ENCODE data around the gene GRXCR2.
"Not testable (repeated sequence)": the region's sequence is repeated elsewhere in the genome, so short reads cannot be mapped to it uniquely, and the experiment has no call there.

The GRXCR2 gene

GRCh38 chr5:145872914-145873313 is at the start of gene GRXCR2:
Gene GRXCR2 (minus strand): TSS chr5:145873014. CDS start chr5:145872968, 46 bp downstream.
- no peak for DNase-seq (ENCODE audit: low spot score)

GRCh38 chr5:145922059-145922458 is 49.2 kb upstream of the GRXCR2 start:
- DNase-seq (ENCODE audit: low spot score) = no peak

GRCh38 chr5:145921211-145921610 is 48.4 kb upstream of the GRXCR2 start:
- no peak for DNase-seq (ENCODE audit: low spot score)

- no peak for DNase-seq (ENCODE audit: low spot score)
Measured at GRCh38 chr5:145920542-145921210, 47.9 kb upstream of the GRXCR2 start.

GRCh38 chr5:145919413-145919812 is 46.6 kb upstream of the GRXCR2 start:
- no peak for DNase-seq (ENCODE audit: low spot score)

GRCh38 chr5:145918397-145918796 is 45.6 kb upstream of the GRXCR2 start:
- no peak for DNase-seq (ENCODE audit: low spot score)

- DNase-seq (ENCODE audit: low spot score) = no peak
Measured at GRCh38 chr5:145917288-145917687, 44.5 kb upstream of the GRXCR2 start.

- no peak for DNase-seq (ENCODE audit: low spot score)
Measured at GRCh38 chr5:145915970-145916638, 43.3 kb upstream of the GRXCR2 start.

GRCh38 chr5:145913701-145914100 is 40.9 kb upstream of the GRXCR2 start:
- DNase-seq (ENCODE audit: low spot score) = no peak

- DNase-seq (ENCODE audit: low spot score) = no peak
Measured at GRCh38 chr5:145912594-145912993, 39.8 kb upstream of the GRXCR2 start.

- no peak for DNase-seq (ENCODE audit: low spot score)
Measured at GRCh38 chr5:145912019-145912418, 39.2 kb upstream of the GRXCR2 start.

GRCh38 chr5:145911164-145911563 is 38.4 kb upstream of the GRXCR2 start:
- DNase-seq (ENCODE audit: low spot score) = no peak

GRCh38 chr5:145908206-145908960 is 35.6 kb upstream of the GRXCR2 start:
- no peak for DNase-seq (ENCODE audit: low spot score)

- DNase-seq (ENCODE audit: low spot score) = no peak
Measured at GRCh38 chr5:145906401-145906800, 33.6 kb upstream of the GRXCR2 start.

GRCh38 chr5:145904743-145905142 is 31.9 kb upstream of the GRXCR2 start:
- DNase-seq (ENCODE audit: low spot score) = no peak

- DNase-seq (ENCODE audit: low spot score) = no peak
Measured at GRCh38 chr5:145903867-145904266, 31.1 kb upstream of the GRXCR2 start.

GRCh38 chr5:145903113-145903512 is 30.3 kb upstream of the GRXCR2 start:
- no peak for DNase-seq (ENCODE audit: low spot score)

- DNase-seq (ENCODE audit: low spot score) = no peak
Measured at GRCh38 chr5:145902421-145902820, 29.6 kb upstream of the GRXCR2 start.

- DNase-seq (ENCODE audit: low spot score) = no peak
Measured at GRCh38 chr5:145898171-145898570, 25.4 kb upstream of the GRXCR2 start.

- not testable (repeated sequence) for DNase-seq (ENCODE audit: low spot score)
Measured at GRCh38 chr5:145891378-145891777, 18.6 kb upstream of the GRXCR2 start.

- no peak for DNase-seq (ENCODE audit: low spot score)
Measured at GRCh38 chr5:145889611-145890010, 16.8 kb upstream of the GRXCR2 start.

GRCh38 chr5:145887976-145888574 is 15.3 kb upstream of the GRXCR2 start:
- peak; percentile 19 for DNase-seq (ENCODE audit: low spot score)

- no peak for DNase-seq (ENCODE audit: low spot score)
Measured at GRCh38 chr5:145887217-145887616, 14.4 kb upstream of the GRXCR2 start.
